HCT116 (cell line): ENCODE data around the gene SLC37A3. TPM values are rescaled to one million over a fixed set of nuclear protein-coding genes. Genes with fewer than 3 reads are reported as not detected.
"Not testable (repeated sequence)": the region's sequence is repeated elsewhere in the genome, so short reads cannot be mapped to it uniquely, and the experiment has no call there.

ENCODE experiments used
- ATAC-seq: fragments of 200-7000 bp; cut with Tn5 transposase; 2 replicates; pipeline ENCODE4 v1.9.1; 2020; ENCODE audit warnings: mild to moderate bottlenecking, moderate library complexity
- BruUV-seq: library from RNA; stranded (reverse); fragments of 400-500 nt; replicated peaks from 2 replicates; lab custom pipeline; 2021; lab: Mats Ljungman, UMichigan
- CTCF ChIA-PET: fragments of 300-600 bp; sonication (Branson Sonifier 250); formaldehyde crosslinking; loops from one replicate; lab custom pipeline; 2021; ENCODE audit warnings: antibody characterized with exemption; lab: Charles Lee
- POLR2A ChIA-PET: fragments of 300-600, 350-600 bp; sonication (Branson Sonifier 250); formaldehyde crosslinking; loops from one replicate; lab custom pipeline; 2021; ENCODE audit warnings: antibody characterized with exemption; lab: Charles Lee
- RAD21 ChIA-PET, 2 experiments: fragments of 300-600 bp; sonication (Branson Sonifier 250); formaldehyde crosslinking; loops; one replicate each; lab custom pipeline; 2023; ENCODE audit warnings: low total read pairs in 2 of 2; ENCODE audit not compliant: uncharacterized antibody in 2 of 2, unreplicated experiment in 2 of 2, low non-redundant PET in 1 of 2; lab: Charles Lee
- DNase-seq: peaks from one replicate; pipeline ENCODE4 v3.0.0-alpha.2; 2010; ENCODE audit warnings: low read depth, low spot score
- H2AFZ ChIP-seq: fragments of 200-600 bp; shearing (Covaris generic), sonication (generic); 2 replicates; pipeline ENCODE4 v1.6.1; 2017; ENCODE audit warnings: low read depth, mixed run types, mixed read lengths, antibody characterized with exemption, low read length; ENCODE audit not compliant: poor library complexity, severe bottlenecking
- H3K27ac ChIP-seq: 2 replicates; pipeline ENCODE4 v1.5.1; 2012; ENCODE audit warnings: low read depth, low read length
- H3K27me3 ChIP-seq: fragments of 200-600 bp; sonication (generic); 2 replicates; pipeline ENCODE4 v1.6.1; 2016; ENCODE audit warnings: mixed run types, low read length, mixed read lengths; ENCODE audit not compliant: insufficient read depth
- H3K36me3 ChIP-seq, 2 experiments: fragments of 200-500 bp in 1 of 2; fragments of 200-600 bp in 1 of 2; sonication (Bioruptor generic) in 1 of 2; sonication (generic) in 1 of 2; 2 replicates each; pipeline versions ENCODE4 v1.5.1 to v1.6.1; 2014 to 2016; ENCODE audit warnings: low read length in 2 of 2, inconsistent platforms in 1 of 2, mixed read lengths in 1 of 2, mixed run types in 1 of 2; ENCODE audit not compliant: insufficient read depth in 2 of 2, control insufficient read depth in 1 of 2
- H3K4me1 ChIP-seq, 2 experiments: fragments of 200-600 bp in 1 of 2; sonication (generic) in 1 of 2; 2 replicates each; pipeline versions ENCODE4 v1.5.1 to v1.6.1; 2012 to 2017; ENCODE audit warnings: low read length in 2 of 2, inconsistent platforms in 1 of 2, mild to moderate bottlenecking in 1 of 2, mixed read lengths in 1 of 2, mixed run types in 1 of 2, moderate library complexity in 1 of 2; ENCODE audit not compliant: insufficient read depth in 2 of 2, control insufficient read depth in 1 of 2
- H3K4me2 ChIP-seq: fragments of 200-600 bp; sonication (generic); 2 replicates; pipeline ENCODE4 v1.6.1; 2017; ENCODE audit warnings: mixed run types, low read length, mixed read lengths
- H3K4me3 ChIP-seq, 2 experiments: fragments of 200-600 bp in 1 of 2; sonication (generic) in 1 of 2; replicated peaks in 1 of 2; 2 replicates each; pipeline ENCODE4 v1.5.1; 2011 to 2016; ENCODE audit warnings: low read length in 2 of 2, control low read depth in 1 of 2, low read depth in 1 of 2, mild to moderate bottlenecking in 1 of 2, mixed read lengths in 1 of 2, mixed run types in 1 of 2
- H3K79me2 ChIP-seq: fragments of 200-600 bp; sonication (generic); 2 replicates; pipeline ENCODE4 v1.6.1; 2017; ENCODE audit warnings: mild to moderate bottlenecking, mixed run types, low read length, moderate library complexity, mixed read lengths; ENCODE audit not compliant: insufficient read depth
- H3K9ac ChIP-seq: fragments of 200-600 bp; sonication (generic); 2 replicates; pipeline ENCODE4 v1.6.1; 2016; ENCODE audit warnings: low read length, mixed read lengths
- H3K9me2 ChIP-seq: fragments of 200-600 bp; sonication (generic), shearing (Covaris generic); 2 replicates; pipeline ENCODE4 v1.6.1; 2017; ENCODE audit warnings: mixed run types, mild to moderate bottlenecking, moderate library complexity; ENCODE audit not compliant: insufficient read depth
- H3K9me3 ChIP-seq, 2 experiments: fragments of 200-500 bp in 1 of 2; fragments of 200-600 bp in 1 of 2; sonication (Bioruptor generic) in 1 of 2; sonication (generic) in 1 of 2; 2 replicates each; pipeline ENCODE4 v1.6.1; 2014 to 2017; ENCODE audit warnings: low read length in 2 of 2, mixed read lengths in 2 of 2, inconsistent platforms in 1 of 2, low read depth in 1 of 2, mild to moderate bottlenecking in 1 of 2, mixed run types in 1 of 2, moderate library complexity in 1 of 2; ENCODE audit not compliant: control insufficient read depth in 1 of 2, insufficient read depth in 1 of 2
- H4K20me1 ChIP-seq: fragments of 200-600 bp; sonication (generic), shearing (Covaris generic); 2 replicates; pipeline ENCODE4 v1.6.1; 2017; ENCODE audit warnings: mixed run types, mild to moderate bottlenecking, moderate library complexity; ENCODE audit not compliant: insufficient read depth
- ELF1 ChIP-seq: IDR thresholded peaks from 2 replicates; pipeline ENCODE4 v1.6.1; 2012; ENCODE audit warnings: low read depth, borderline replicate concordance
- EZH2 ChIP-seq: fragments of 200-600 bp; sonication (generic); IDR thresholded peaks from 2 replicates; pipeline ENCODE4 v1.6.1; 2017; ENCODE audit warnings: antibody characterized with exemption, mixed run types
- FOSL1 ChIP-seq: IDR thresholded peaks from 2 replicates; pipeline ENCODE4 v1.6.1; 2012; ENCODE audit warnings: low read depth
- JUND ChIP-seq: IDR thresholded peaks from 2 replicates; pipeline ENCODE4 v1.6.1; 2012
- POLR2A ChIP-seq: IDR thresholded peaks from 2 replicates; pipeline ENCODE4 v1.7.0; 2011; ENCODE audit warnings: borderline replicate concordance; ENCODE audit not compliant: insufficient read depth, insufficient read length; ENCODE audit errors: extremely low read depth
- SIN3A ChIP-seq: IDR thresholded peaks from 2 replicates; pipeline ENCODE4 v1.6.1; 2012; ENCODE audit warnings: low read depth
- TCF7L2 ChIP-seq: IDR thresholded peaks from 2 replicates; pipeline ENCODE4 v1.7.0; 2011; ENCODE audit warnings: borderline replicate concordance, inconsistent platforms; ENCODE audit not compliant: insufficient read depth, insufficient read length; ENCODE audit errors: extremely low read depth
- YY1 ChIP-seq: IDR thresholded peaks from 2 replicates; pipeline ENCODE4 v1.6.1; 2011; ENCODE audit warnings: low read length, low read depth, moderate library complexity, mild to moderate bottlenecking; ENCODE audit not compliant: insufficient replicate concordance; ENCODE audit errors: extremely low read depth
- ZFX ChIP-seq: fragments of 450-650 bp; IDR thresholded peaks from 2 replicates; pipeline ENCODE4 v1.6.1; 2017
- ZNF274 ChIP-seq: fragments of 200-500 bp; sonication (Bioruptor generic); IDR thresholded peaks from 2 replicates; pipeline ENCODE4 v1.6.1; 2014; ENCODE audit warnings: mild to moderate bottlenecking, low read depth, low read length, inconsistent platforms
- intact Hi-C: fragments of 100-400 bp; cut with micrococcal nuclease; formaldehyde crosslinking; loops from 2 replicates; pipeline ENCODE4 v1.10.0; 2022
- total RNA-seq: library from RNA; stranded (reverse); gene quantifications from one replicate; pipeline ENCODE4 v1.2.1, GENCODE V29; 2021; ENCODE audit not compliant: unreplicated experiment
- TF ChIP-seq, protein P1 (sequence below): IDR thresholded peaks from 2 replicates; pipeline ENCODE4 v1.6.1; 2012

Gene SLC37A3
- total RNA-seq, 1 experiment from 2014 or later, result 41.8 TPM

DNA sequence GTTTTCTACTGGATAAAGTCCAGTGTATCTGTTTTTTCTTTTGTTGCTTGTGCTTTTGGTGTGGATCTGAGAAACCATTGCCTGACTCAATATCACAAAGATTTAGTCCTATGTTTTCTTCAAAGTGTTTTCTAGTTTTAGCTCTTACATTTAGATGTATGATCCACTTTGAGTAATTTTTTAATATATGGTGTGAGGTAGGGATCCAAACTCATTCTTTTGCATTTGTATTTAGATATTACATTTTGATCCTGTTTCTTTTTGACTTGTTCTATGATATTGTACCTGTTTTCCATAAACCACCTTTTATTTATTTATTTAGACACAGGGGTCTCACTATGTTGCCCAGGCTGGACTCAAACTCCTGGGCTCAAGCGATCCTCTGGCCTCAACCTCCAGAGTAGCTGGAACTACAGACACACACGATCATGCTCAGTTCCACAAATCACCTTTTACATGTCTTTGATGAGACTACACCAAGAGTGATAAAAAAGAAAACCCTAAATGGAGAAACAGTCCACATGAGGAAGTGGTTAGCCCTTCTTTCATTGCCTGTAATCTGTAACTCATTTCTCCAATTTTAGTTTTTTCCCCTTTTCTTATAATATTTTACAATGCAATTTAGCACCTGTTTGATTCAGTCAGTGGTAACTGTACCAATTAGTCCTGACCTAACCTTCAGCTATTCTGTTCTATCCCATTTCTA, 86.0 kb downstream of the SLC37A3 start:
- H3K27me3 ChIP-seq, result no peaks in the 10 kb centered on the region
- POLR2A ChIA-PET, result interaction anchor here (0.7 kb wide), 1 partner anchor 25 kb away, joined by 3 read pairs; no protein-coding TSS in a partner anchor
- H3K9ac ChIP-seq, result no peak overlapping the region
- no peak overlapping the region for H3K4me3 ChIP-seq
- no peaks in the 10 kb centered on the region for H3K79me2 ChIP-seq
- H3K9me2 ChIP-seq, result no peaks in the 10 kb centered on the region
- H2AFZ ChIP-seq, result no peak overlapping the region
- no TSS peak for BruUV-seq
- RAD21 ChIA-PET, result no interaction called here
- DNase-seq, result no peak
- H3K9me3 ChIP-seq, result no peaks in the 10 kb centered on the region
- no peak overlapping the region for H3K27ac ChIP-seq
- H4K20me1 ChIP-seq, result no peaks in the 10 kb centered on the region
- peaks cover 0 to 16% of the 10 kb centered on the region in 2 experiments; a peak in 2 of 4 replicates for H3K4me1 ChIP-seq
- intact Hi-C loops, result no loop called here
- no peak for ATAC-seq
- TF ChIP-seq ZNF274 (no peak), ELF1 (no peak), EZH2 (no peak), SIN3A (no peak), ZFX (no peak), FOSL1 (no peak), TCF7L2 (no peak), POLR2A (no peak), JUND (no peak), YY1 (no peak)
- TF ChIP-seq, protein P1, sequence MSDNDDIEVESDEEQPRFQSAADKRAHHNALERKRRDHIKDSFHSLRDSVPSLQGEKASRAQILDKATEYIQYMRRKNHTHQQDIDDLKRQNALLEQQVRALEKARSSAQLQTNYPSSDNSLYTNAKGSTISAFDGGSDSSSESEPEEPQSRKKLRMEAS, result no peak
- TF ChIP-seq, all 23 proteins: peak for 0
- CTCF ChIA-PET, result no interaction called here
- Histone ChIP-seq H3K36me3 (no peaks in the 10 kb centered on the region), H3K4me2 (no peak overlapping the region)

GRCh38 chr7:140311128-140311527, 87.2 kb downstream of the SLC37A3 start:
- H3K27ac ChIP-seq, POLR2A ChIA-PET, DNase-seq, RAD21 ChIA-PET, H3K4me3 ChIP-seq, H3K4me2 ChIP-seq, H4K20me1 ChIP-seq, BruUV-seq, H3K27me3 ChIP-seq, H3K36me3 ChIP-seq, H3K9me3 ChIP-seq, H2AFZ ChIP-seq, H3K79me2 ChIP-seq, CTCF ChIA-PET, ATAC-seq, intact Hi-C loops, H3K9ac ChIP-seq, H3K9me2 ChIP-seq, H3K4me1 ChIP-seq: not testable (repeated sequence)
